ENCODE data around the gene CD38. TPM values are rescaled to one million over a fixed set of nuclear protein-coding genes. Genes with fewer than 3 reads are reported as not detected.

The CD38 gene
- total RNA-seq, 5 donors from 2014 or later (not counting 1 experiment from before 2014, with no cell fraction given): 4.3 to 22.8 (median 5.0) TPM

GRCh38 chr4:15898902-15899301 lies 120.8 kb downstream of the CD38 start:
- no peaks in the 10 kb centered on the region for H3K4me1 Mint-ChIP-seq
- peaks cover 29 to 36% of the 10 kb centered on the region in 2 donors for H3K27me3 Mint-ChIP-seq
- no peaks in the 10 kb centered on the region for H3K4me1 ChIP-seq (ENCODE audit: control insufficient read depth in 1 of 2, extremely low read depth in 1 of 2, insufficient read depth in 2 of 2, low read length in 2 of 2)
- H3K9me3 ChIP-seq: no peaks in the 10 kb centered on the region
- no peak overlapping the region for H3K4me3 Mint-ChIP-seq
- H3K36me3 ChIP-seq (ENCODE audit: control insufficient read depth in 2 of 2, extremely low read depth in 1 of 2, insufficient read depth in 1 of 2, low read length in 1 of 2): no peaks in the 10 kb centered on the region
- no peak overlapping the region for H3K27ac Mint-ChIP-seq
- POLR2A ChIA-PET: no interaction called here
- H3K9me3 Mint-ChIP-seq: no peaks in the 10 kb centered on the region
- ATAC-seq (replicated peaks in 1 of 4) (no peak), DNase-seq (no peak)
- H3K27me3 ChIP-seq (replicated peaks in 1 of 2; ENCODE audit: control insufficient read depth in 2 of 2, extremely low read depth in 1 of 2, insufficient read depth in 2 of 2, low read length in 1 of 2): peaks cover 0 to 5% of the 10 kb centered on the region in 2 experiments
- H3K4me3 ChIP-seq (ENCODE audit: control insufficient read depth in 1 of 2, extremely low read depth in 1 of 2, low read length in 1 of 2): no peak overlapping the region
- CTCF ChIA-PET: no interaction called here
- no peak overlapping the region for H3K27ac ChIP-seq (ENCODE audit: low read length)
- H3K36me3 Mint-ChIP-seq: no peaks in the 10 kb centered on the region

- ATAC-seq (replicated peaks in 1 of 4) (no peak), DNase-seq (no peak)
- ChIA-PET CTCF (interaction anchor here in 1 of 2 donors (0.6 kb wide), 1 partner anchor 351 kb away, joined by 3 read pairs; no protein-coding TSS in a partner anchor), POLR2A (no interaction called here)
- Mint-ChIP-seq H3K27me3 (peaks cover 34 to 41% of the 10 kb centered on the region in 2 donors), H3K9me3 (peaks cover 0 to 5% (median 0%) of the 10 kb centered on the region in 3 donors), H3K27ac (no peak overlapping the region), H3K36me3 (no peaks in the 10 kb centered on the region), H3K4me3 (no peak overlapping the region), H3K4me1 (no peaks in the 10 kb centered on the region)
- no CpG with 5 or more reads among the region's 1 CpG for WGBS (ENCODE audit: insufficient coverage)
- Histone ChIP-seq H3K4me1 (ENCODE audit: control insufficient read depth in 1 of 2, extremely low read depth in 1 of 2, insufficient read depth in 2 of 2, low read length in 2 of 2) (no peaks in the 10 kb centered on the region), H3K36me3 (ENCODE audit: control insufficient read depth in 2 of 2, extremely low read depth in 1 of 2, insufficient read depth in 1 of 2, low read length in 1 of 2) (no peaks in the 10 kb centered on the region), H3K27me3 (replicated peaks in 1 of 2; ENCODE audit: control insufficient read depth in 2 of 2, extremely low read depth in 1 of 2, insufficient read depth in 2 of 2, low read length in 1 of 2) (peaks cover 0 to 5% of the 10 kb centered on the region in 2 experiments), H3K9me3 (no peaks in the 10 kb centered on the region), H3K4me3 (ENCODE audit: control insufficient read depth in 1 of 2, extremely low read depth in 1 of 2, low read length in 1 of 2) (no peak overlapping the region), H3K27ac (ENCODE audit: low read length) (no peak overlapping the region)
These were observed 121.4 kb downstream of the CD38 start for GRCh38 chr4:15899511-15899910.

GRCh38 chr4:15901007-15901406 lies 122.9 kb downstream of the CD38 start:
- 91% methylated on average over 3 of the region's 3 CpGs for WGBS (ENCODE audit: insufficient coverage)
- POLR2A ChIA-PET: interaction anchor here in 1 of 2 donors (0.7 kb wide), 2 partner anchors 75 to 915 kb away, joined by 3 to 4 read pairs; no protein-coding TSS in a partner anchor
- no peak overlapping the region for H3K4me3 ChIP-seq (ENCODE audit: control insufficient read depth in 1 of 2, extremely low read depth in 1 of 2, low read length in 1 of 2)

GRCh38 chr4:15901998-15902397 lies 123.9 kb downstream of the CD38 start:
- no peaks in the 10 kb centered on the region for H3K4me1 Mint-ChIP-seq
- DNase-seq (no peak), ATAC-seq (replicated peaks in 1 of 4) (no peak)
- POLR2A ChIA-PET: no interaction called here
- Histone ChIP-seq H3K4me1 (ENCODE audit: control insufficient read depth in 1 of 2, extremely low read depth in 1 of 2, insufficient read depth in 2 of 2, low read length in 2 of 2) (no peaks in the 10 kb centered on the region), H3K36me3 (ENCODE audit: control insufficient read depth in 2 of 2, extremely low read depth in 1 of 2, insufficient read depth in 1 of 2, low read length in 1 of 2) (no peaks in the 10 kb centered on the region), H3K4me3 (ENCODE audit: control insufficient read depth in 1 of 2, extremely low read depth in 1 of 2, low read length in 1 of 2) (no peak overlapping the region), H3K27ac (ENCODE audit: low read length) (no peak overlapping the region), H3K27me3 (replicated peaks in 1 of 2; ENCODE audit: control insufficient read depth in 2 of 2, extremely low read depth in 1 of 2, insufficient read depth in 2 of 2, low read length in 1 of 2) (peaks cover 0 to 12% of the 10 kb centered on the region in 2 experiments), H3K9me3 (no peaks in the 10 kb centered on the region)
- WGBS (ENCODE audit: insufficient coverage): 20% methylated on average over 2 of the region's 2 CpGs
- H3K27ac Mint-ChIP-seq: no peak overlapping the region
- H3K27me3 Mint-ChIP-seq: peaks cover 38 to 53% of the 10 kb centered on the region in 2 donors
- CTCF ChIA-PET: interaction anchor here in 1 of 2 donors (0.7 kb wide), 1 partner anchor 19 kb away, joined by 3 read pairs; no protein-coding TSS in a partner anchor
- H3K9me3 Mint-ChIP-seq: peaks cover 0 to 5% (median 0%) of the 10 kb centered on the region in 3 donors
- no peak overlapping the region for H3K4me3 Mint-ChIP-seq
- H3K36me3 Mint-ChIP-seq: no peaks in the 10 kb centered on the region

More at GRCh38 chr4:15901007-15901406, 122.9 kb downstream of the CD38 start:
- CTCF ChIA-PET: interaction anchor here in 1 of 2 donors (0.5 kb wide), 1 partner anchor 9 kb away, joined by 3 read pairs; no protein-coding TSS in a partner anchor
- H3K4me3 Mint-ChIP-seq: no peak overlapping the region
- peaks cover 38 to 52% of the 10 kb centered on the region in 2 donors for H3K27me3 Mint-ChIP-seq
- DNase-seq (no peak), ATAC-seq (replicated peaks in 1 of 4) (no peak)
- no peaks in the 10 kb centered on the region for H3K9me3 ChIP-seq
- H3K9me3 Mint-ChIP-seq: peaks cover 0 to 5% (median 0%) of the 10 kb centered on the region in 3 donors
- no peaks in the 10 kb centered on the region for H3K36me3 Mint-ChIP-seq
- no peaks in the 10 kb centered on the region for H3K4me1 ChIP-seq (ENCODE audit: control insufficient read depth in 1 of 2, extremely low read depth in 1 of 2, insufficient read depth in 2 of 2, low read length in 2 of 2)
- H3K27ac Mint-ChIP-seq: no peak overlapping the region
- no peaks in the 10 kb centered on the region for H3K4me1 Mint-ChIP-seq
- no peak overlapping the region for H3K27ac ChIP-seq (ENCODE audit: low read length)
- peaks cover 0 to 12% of the 10 kb centered on the region in 2 experiments for H3K27me3 ChIP-seq (replicated peaks in 1 of 2; ENCODE audit: control insufficient read depth in 2 of 2, extremely low read depth in 1 of 2, insufficient read depth in 2 of 2, low read length in 1 of 2)
- H3K36me3 ChIP-seq (ENCODE audit: control insufficient read depth in 2 of 2, extremely low read depth in 1 of 2, insufficient read depth in 1 of 2, low read length in 1 of 2): no peaks in the 10 kb centered on the region

- CTCF ChIA-PET: interaction anchor here in 1 of 2 donors (0.7 kb wide), 1 partner anchor 20 kb away, joined by 3 read pairs; no protein-coding TSS in a partner anchor
These were observed 124.6 kb downstream of the CD38 start for GRCh38 chr4:15902746-15903145.

More at GRCh38 chr4:15902746-15903145, 124.6 kb downstream of the CD38 start:
- Mint-ChIP-seq H3K36me3 (no peaks in the 10 kb centered on the region), H3K9me3 (peaks cover 0 to 5% (median 0%) of the 10 kb centered on the region in 3 donors), H3K27ac (no peak overlapping the region), H3K4me3 (no peak overlapping the region), H3K27me3 (peaks cover 38 to 53% of the 10 kb centered on the region in 2 donors), H3K4me1 (no peaks in the 10 kb centered on the region)
- Histone ChIP-seq H3K27ac (ENCODE audit: low read length) (no peak overlapping the region), H3K4me1 (ENCODE audit: control insufficient read depth in 1 of 2, extremely low read depth in 1 of 2, insufficient read depth in 2 of 2, low read length in 2 of 2) (no peaks in the 10 kb centered on the region), H3K9me3 (no peaks in the 10 kb centered on the region), H3K27me3 (replicated peaks in 1 of 2; ENCODE audit: control insufficient read depth in 2 of 2, extremely low read depth in 1 of 2, insufficient read depth in 2 of 2, low read length in 1 of 2) (peaks cover 0 to 12% of the 10 kb centered on the region in 2 experiments), H3K4me3 (ENCODE audit: control insufficient read depth in 1 of 2, extremely low read depth in 1 of 2, low read length in 1 of 2) (no peak overlapping the region), H3K36me3 (ENCODE audit: control insufficient read depth in 2 of 2, extremely low read depth in 1 of 2, insufficient read depth in 1 of 2, low read length in 1 of 2) (no peaks in the 10 kb centered on the region)
- no peak for ATAC-seq (replicated peaks in 1 of 4)
- no peak for DNase-seq
- WGBS (ENCODE audit: insufficient coverage): no CpG with 5 or more reads among the region's 2 CpGs
- POLR2A ChIA-PET: no interaction called here

Other genes with a start within 250 kb of the CD38 start
- 10 to 100 TPM; 40.2 to 64.6 (median 45.0) TPM for gene FBXL5, start 123.0 kb upstream of the CD38 start, total RNA-seq
- gene FAM200B, start 96.5 kb upstream of the CD38 start, total RNA-seq: 10 to 100 TPM; 19.1 to 29.4 (median 20.7) TPM
- gene BST1, start 75.3 kb upstream of the CD38 start, total RNA-seq: under 1 TPM in 4 of 5 donors, not detected in 1; 0.28 to 0.55 (median 0.46) TPM
- not detected for gene FGFBP1, start 160.4 kb downstream of the CD38 start, total RNA-seq
- 10 to 100 TPM; 11.5 to 24.4 (median 15.8) TPM for gene FGFBP2, start 184.8 kb downstream of the CD38 start, total RNA-seq